NT2/D1 (cell line): ENCODE data around the gene GPRASP2.

Source experiments
- DNase-seq: peaks from one replicate; pipeline ENCODE4 v3.0.0-alpha.2; 2011; ENCODE audit warnings: low read depth, low spot score
- H3K27me3 ChIP-seq: 2 replicates; pipeline ENCODE4 v1.6.0; 2011; ENCODE audit warnings: mild to moderate bottlenecking; ENCODE audit not compliant: insufficient read length, insufficient read depth
- H3K36me3 ChIP-seq: 2 replicates; pipeline ENCODE4 v1.6.1; 2011; ENCODE audit warnings: mild to moderate bottlenecking, low read length, mixed read lengths; ENCODE audit not compliant: insufficient read depth, insufficient read length
- H3K4me1 ChIP-seq: 2 replicates; pipeline ENCODE4 v1.5.1; 2011; ENCODE audit not compliant: insufficient read depth, insufficient read length
- H3K4me3 ChIP-seq: 2 replicates; pipeline ENCODE4 v1.5.1; 2011; ENCODE audit warnings: low read depth; ENCODE audit not compliant: insufficient read length
- H3K9ac ChIP-seq: 2 replicates; pipeline ENCODE4 v1.6.0; 2011; ENCODE audit warnings: low read depth; ENCODE audit not compliant: insufficient read length
- H3K9me3 ChIP-seq: 2 replicates; pipeline ENCODE4 v1.5.1; 2011; ENCODE audit warnings: mild to moderate bottlenecking, low read length; ENCODE audit not compliant: insufficient read depth
- SUZ12 ChIP-seq: IDR thresholded peaks from 2 replicates; pipeline ENCODE4 v1.6.1; 2011; ENCODE audit not compliant: insufficient read length, insufficient read depth; ENCODE audit errors: extremely low read depth
- YY1 ChIP-seq: IDR thresholded peaks from 2 replicates; pipeline ENCODE4 v1.6.1; 2011; ENCODE audit not compliant: insufficient read length, insufficient read depth
- ZNF274 ChIP-seq: IDR thresholded peaks from 2 replicates; pipeline ENCODE4 v1.6.1; 2011; ENCODE audit warnings: mild to moderate bottlenecking, low read depth, low read length

The GPRASP2 gene

GRCh38 chrX:102694749-102695148, 17.5 kb upstream of the GPRASP2 start:
- DNase-seq, result no peak
- H3K27me3 ChIP-seq, result no peaks in the 10 kb centered on the region
- TF ChIP-seq YY1, result no peak
- TF ChIP-seq ZNF274, result no peak
- no peak for TF ChIP-seq SUZ12
- no peaks in the 10 kb centered on the region for H3K4me1 ChIP-seq
- H3K9me3 ChIP-seq, result peaks cover 13% of the 10 kb centered on the region
- no peak overlapping the region for H3K4me3 ChIP-seq
- H3K9ac ChIP-seq, result no peak overlapping the region
- no peaks in the 10 kb centered on the region for H3K36me3 ChIP-seq

DNA sequence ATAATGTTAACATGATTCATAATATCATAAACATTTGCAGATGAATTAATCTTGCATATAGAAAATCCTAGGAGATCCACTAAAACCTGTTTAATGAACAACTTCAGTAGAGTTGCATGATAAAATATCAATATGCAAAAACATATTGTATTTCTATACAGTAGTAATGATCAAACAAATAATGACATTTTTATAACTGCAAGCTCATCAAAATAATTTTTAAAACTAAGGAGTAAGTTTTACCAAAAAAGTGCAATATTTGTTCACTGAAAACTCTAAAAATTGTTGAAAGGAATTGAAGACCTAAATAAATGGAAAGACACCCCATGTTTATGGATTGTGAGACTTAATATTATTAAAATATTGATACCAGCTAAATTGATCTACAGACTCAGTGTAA, 15.9 kb upstream of the GPRASP2 start:
- no peak overlapping the region for H3K9ac ChIP-seq
- DNase-seq, result no peak
- H3K4me3 ChIP-seq, result no peak overlapping the region
- H3K27me3 ChIP-seq, result no peaks in the 10 kb centered on the region
- H3K4me1 ChIP-seq, result no peaks in the 10 kb centered on the region
- peaks cover 13% of the 10 kb centered on the region for H3K9me3 ChIP-seq
- H3K36me3 ChIP-seq, result no peaks in the 10 kb centered on the region
- TF ChIP-seq ZNF274 (no peak), YY1 (no peak), SUZ12 (no peak)

GRCh38 chrX:102697494-102697893, 14.8 kb upstream of the GPRASP2 start:
- Histone ChIP-seq H3K4me1 (no peaks in the 10 kb centered on the region), H3K9me3 (peaks cover 2% of the 10 kb centered on the region; the same call in 1 of the 2 replicates), H3K4me3 (no peak overlapping the region), H3K27me3 (no peaks in the 10 kb centered on the region), H3K36me3 (no peaks in the 10 kb centered on the region), H3K9ac (no peak overlapping the region)
- TF ChIP-seq SUZ12 (no peak), YY1 (no peak), ZNF274 (no peak)
- no peak for DNase-seq

- no peak for DNase-seq
- TF ChIP-seq SUZ12 (no peak), YY1 (no peak), ZNF274 (no peak)
- Histone ChIP-seq H3K9me3 (no peaks in the 10 kb centered on the region), H3K9ac (no peak overlapping the region), H3K4me1 (no peaks in the 10 kb centered on the region), H3K27me3 (peaks cover 33% of the 10 kb centered on the region), H3K36me3 (peaks cover 4% of the 10 kb centered on the region), H3K4me3 (no peak overlapping the region)
Measured at GRCh38 chrX:102708900-102709299, 3.3 kb upstream of the GPRASP2 start.

- DNase-seq, result no peak
- H3K4me1 ChIP-seq, result no peaks in the 10 kb centered on the region
- peak overlapping the region; percentile 69 for H3K4me3 ChIP-seq
- H3K27me3 ChIP-seq, result peaks cover 33% of the 10 kb centered on the region
- peak overlapping the region; percentile 85 for H3K9ac ChIP-seq
- TF ChIP-seq SUZ12, result no peak
- TF ChIP-seq YY1, result no peak
- no peak for TF ChIP-seq ZNF274
- H3K36me3 ChIP-seq, result peaks cover 20% of the 10 kb centered on the region
- H3K9me3 ChIP-seq, result no peaks in the 10 kb centered on the region
Measured at GRCh38 chrX:102711872-102712215, 404 bp upstream of the GPRASP2 start.

DNA sequence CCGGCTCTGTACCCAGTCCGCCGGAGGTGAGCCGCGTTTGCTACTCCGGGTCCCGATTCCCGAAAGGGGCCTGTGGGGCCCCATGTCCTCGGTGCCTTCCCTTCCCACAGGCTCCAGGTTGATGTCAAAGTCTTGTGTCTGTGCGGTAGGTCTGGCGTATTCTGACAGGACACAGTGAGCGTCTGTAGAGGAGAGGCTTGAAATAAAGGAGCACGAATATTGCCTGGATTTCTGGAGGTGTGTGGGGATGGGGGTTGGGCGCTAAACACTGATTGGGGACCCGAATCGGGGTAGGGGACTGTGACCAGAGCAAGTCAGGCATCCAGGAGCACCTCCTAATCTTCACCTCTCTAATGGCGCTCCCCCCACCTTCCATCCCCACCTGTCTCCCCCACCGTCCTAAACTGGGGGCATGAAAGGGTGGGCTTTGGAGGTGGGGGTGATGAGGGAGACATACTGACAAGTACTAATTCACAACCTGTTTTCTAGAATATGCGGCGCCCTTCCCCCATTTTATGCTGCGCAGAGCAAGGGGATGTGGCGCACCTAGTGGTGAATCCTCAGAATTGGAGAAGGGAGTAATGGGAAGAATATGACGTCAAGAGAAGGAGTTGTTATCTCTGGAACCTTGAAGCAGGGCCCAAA, 855 bp downstream of the GPRASP2 start:
- peaks cover 20% of the 10 kb centered on the region for H3K36me3 ChIP-seq
- DNase-seq, result no peak
- H3K4me3 ChIP-seq, result peak overlapping the region; percentile 69
- no peaks in the 10 kb centered on the region for H3K9me3 ChIP-seq
- H3K4me1 ChIP-seq, result no peaks in the 10 kb centered on the region
- H3K27me3 ChIP-seq, result peaks cover 33% of the 10 kb centered on the region
- TF ChIP-seq YY1 (no peak), SUZ12 (no peak), ZNF274 (no peak)
- peak overlapping the region; percentile 85 for H3K9ac ChIP-seq

- Histone ChIP-seq H3K4me1 (no peaks in the 10 kb centered on the region), H3K27me3 (peaks cover 25% of the 10 kb centered on the region), H3K9me3 (no peaks in the 10 kb centered on the region), H3K9ac (no peak overlapping the region), H3K36me3 (peaks cover 20% of the 10 kb centered on the region), H3K4me3 (no peak overlapping the region)
- TF ChIP-seq SUZ12 (no peak), ZNF274 (no peak), YY1 (no peak)
- DNase-seq, result no peak
Measured at GRCh38 chrX:102714994-102715393, 2.7 kb downstream of the GPRASP2 start.

DNA sequence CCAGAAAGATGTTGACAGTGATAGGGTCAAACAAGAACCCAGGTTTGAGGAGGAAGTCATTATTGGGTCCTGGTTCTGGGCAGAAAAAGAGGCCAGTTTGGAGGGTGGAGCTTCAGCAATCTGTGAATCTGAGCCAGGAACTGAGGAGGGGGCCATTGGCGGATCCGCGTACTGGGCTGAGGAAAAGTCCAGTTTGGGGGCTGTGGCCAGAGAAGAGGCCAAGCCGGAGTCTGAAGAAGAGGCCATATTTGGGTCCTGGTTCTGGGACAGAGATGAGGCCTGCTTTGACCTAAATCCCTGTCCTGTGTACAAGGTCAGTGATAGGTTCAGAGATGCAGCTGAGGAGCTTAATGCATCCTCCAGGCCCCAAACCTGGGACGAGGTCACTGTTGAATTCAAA, 3.7 kb downstream of the GPRASP2 start:
- Histone ChIP-seq H3K9me3 (no peaks in the 10 kb centered on the region), H3K4me1 (no peaks in the 10 kb centered on the region), H3K9ac (no peak overlapping the region), H3K36me3 (peaks cover 20% of the 10 kb centered on the region), H3K4me3 (no peak overlapping the region), H3K27me3 (peaks cover 16% of the 10 kb centered on the region)
- TF ChIP-seq SUZ12, result no peak
- DNase-seq, result no peak
